ENCODE measurements around the gene PLA2G7.

The PLA2G7 gene

DNA sequence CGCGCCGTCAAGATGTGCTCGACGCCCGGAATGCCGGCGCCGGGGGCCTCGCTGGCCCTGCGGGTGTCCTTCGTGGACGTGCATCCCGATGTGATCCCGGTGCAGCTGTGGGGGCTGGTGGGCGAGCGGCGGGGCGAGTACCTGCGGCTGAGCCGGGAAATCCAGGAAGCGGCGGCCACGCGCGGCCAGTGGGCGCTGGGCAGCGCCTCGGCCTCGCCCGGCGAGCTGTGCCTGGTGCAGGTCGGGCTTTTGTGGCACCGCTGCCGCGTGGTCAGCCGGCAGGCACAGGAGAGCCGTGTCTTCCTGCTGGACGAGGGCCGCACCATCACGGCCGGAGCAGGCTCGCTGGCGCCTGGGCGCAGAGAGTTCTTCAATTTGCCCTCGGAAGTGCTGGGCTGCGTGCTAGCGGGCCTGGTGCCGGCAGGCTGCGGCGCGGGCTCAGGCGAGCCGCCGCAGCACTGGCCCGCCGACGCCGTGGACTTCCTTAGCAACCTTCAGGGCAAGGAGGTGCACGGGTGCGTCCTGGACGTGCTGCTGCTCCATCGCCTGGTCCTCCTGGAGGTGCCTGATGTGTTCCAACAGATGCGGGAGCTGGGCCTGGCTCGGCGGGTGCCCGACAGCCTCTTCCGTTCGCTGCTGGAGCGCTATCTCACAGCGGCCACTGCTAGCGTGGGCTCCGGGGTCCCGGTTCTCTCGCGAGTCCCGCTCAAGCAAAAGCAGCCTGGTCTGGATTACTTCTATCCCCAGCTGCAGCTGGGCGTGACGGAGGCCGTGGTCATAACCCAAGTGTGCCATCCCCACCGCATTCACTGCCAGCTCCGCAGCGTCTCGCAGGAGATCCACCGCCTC lies 46.8 kb downstream of the PLA2G7 start:
- DNase-seq = no peak

DNA sequence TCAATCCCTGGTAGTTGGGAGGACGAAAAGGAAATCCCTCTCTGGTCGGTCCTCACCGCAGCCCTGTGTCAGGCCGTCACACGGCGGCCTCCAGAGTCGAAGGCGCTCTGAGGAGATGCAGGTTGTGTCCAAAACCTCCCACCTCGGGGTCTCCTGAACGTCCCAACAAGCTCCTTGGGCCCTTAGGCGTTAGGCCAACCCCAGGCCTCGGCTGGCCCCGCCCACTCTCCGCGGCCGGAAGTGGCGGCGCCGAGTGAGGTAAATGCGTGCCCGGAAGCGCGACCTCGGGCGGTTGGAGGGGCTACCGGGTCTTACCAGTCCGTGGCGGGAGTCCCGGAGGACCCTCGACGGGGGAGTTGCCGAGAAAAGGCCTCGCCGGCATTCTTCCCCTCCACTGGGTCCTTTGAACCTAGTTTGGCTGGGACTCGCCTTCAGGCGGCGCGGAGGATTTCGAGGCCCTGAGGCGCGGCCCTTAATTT lies 47.5 kb downstream of the PLA2G7 start, which contains the start of gene TDRD6:
Gene TDRD6 (plus strand): TSS at position 267 of the 479 bp plus-strand sequence. CDS start 244 bp downstream, outside the sequence.
- no peak for DNase-seq

DNA sequence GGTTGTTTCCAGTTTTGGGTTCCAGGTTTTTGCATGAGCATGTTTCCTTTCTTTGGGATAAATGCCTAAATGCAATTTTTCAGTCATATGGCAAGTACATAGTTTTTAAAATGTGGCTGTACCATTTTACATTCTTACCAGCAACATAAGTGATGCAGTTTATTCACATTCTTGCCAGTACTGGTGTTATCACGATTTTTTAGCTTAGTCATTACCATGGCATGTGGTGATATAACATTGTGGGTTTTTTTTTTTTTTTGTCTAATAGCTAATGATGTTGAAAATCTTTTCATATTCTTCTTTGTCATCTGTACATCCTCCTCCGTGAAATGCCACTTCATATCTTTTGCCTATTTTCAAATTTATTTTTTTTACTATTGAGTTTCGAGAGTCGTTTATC lies 50.4 kb downstream of the PLA2G7 start:
- no peak for DNase-seq

DNA sequence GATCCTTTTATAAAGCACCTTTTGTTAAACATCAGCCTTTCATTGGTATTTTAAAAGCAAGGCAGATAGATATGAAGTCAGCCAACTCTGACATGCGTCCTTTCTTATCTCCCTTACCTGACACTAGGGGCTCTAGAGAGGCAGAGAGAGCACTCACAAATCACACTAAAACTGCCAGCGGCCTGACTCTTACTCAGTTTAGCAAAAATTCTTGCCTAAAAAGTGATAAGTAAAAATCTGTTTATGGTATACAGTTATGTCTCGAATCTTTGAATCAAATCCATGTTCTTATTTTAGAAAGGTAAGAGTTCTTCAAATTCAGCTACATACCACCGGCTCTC lies 57.9 kb downstream of the PLA2G7 start:
- DNase-seq = no peak

GRCh38 chr6:46676604-46677313 lies 58.4 kb downstream of the PLA2G7 start:
- DNase-seq = no peak

GRCh38 chr6:46674410-46674809 lies 60.8 kb downstream of the PLA2G7 start:
- no peak for DNase-seq

GRCh38 chr6:46667377-46667776 lies 67.8 kb downstream of the PLA2G7 start:
- no peak for DNase-seq

- DNase-seq = no peak
Observed at GRCh38 chr6:46661483-46661882, 73.7 kb downstream of the PLA2G7 start.

DNA sequence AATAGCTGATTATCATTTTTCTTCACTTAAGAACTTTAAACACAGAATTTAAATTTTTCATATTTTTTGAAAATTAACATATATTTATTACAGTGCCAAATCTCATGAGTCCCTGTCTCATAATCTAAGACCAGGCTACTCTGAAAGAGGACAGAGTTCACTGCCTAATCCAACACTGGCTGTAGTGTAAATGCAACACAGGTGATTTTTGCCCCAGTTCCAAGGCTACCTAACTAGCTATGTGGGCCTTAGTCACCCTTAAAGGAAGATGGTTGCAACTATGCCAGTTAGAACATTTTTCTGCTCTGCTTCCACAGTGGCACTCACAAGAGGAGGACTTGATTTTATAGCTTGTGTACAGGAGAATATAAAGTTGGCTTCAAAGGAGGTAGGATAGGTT lies 77.5 kb downstream of the PLA2G7 start:
- no peak for DNase-seq

DNA sequence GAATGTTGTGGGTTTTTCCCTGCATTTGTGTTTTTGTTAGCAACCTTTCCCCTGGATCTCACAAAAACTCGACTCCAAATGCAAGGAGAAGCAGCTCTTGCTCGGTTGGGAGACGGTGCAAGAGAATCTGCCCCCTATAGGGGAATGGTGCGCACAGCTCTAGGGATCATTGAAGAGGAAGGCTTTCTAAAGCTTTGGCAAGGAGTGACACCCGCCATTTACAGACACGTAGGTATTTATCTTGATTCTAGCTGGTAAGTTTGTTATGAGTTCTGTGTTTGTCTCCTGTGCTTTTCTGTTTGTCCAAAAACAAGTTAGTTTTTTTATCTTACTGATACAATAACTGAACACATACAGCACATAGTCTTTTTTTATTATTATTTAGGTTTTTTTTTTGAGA lies 79.4 kb downstream of the PLA2G7 start:
- no peak for DNase-seq

Data from eye (tissue), 1 donor.